Smooth muscle cell (in vitro differentiated cells): Measurements from ENCODE around the gene ARID1B. TPM values are rescaled to one million over a fixed set of nuclear protein-coding genes. Genes with fewer than 3 reads are reported as not detected.

Experiments
- DNase-seq: peaks from one replicate; lab custom pipeline; 2025; ENCODE audit not compliant: unreplicated experiment; lab: John Stamatoyannopoulos, UW
- H2AFZ ChIP-seq: fragments of 200-600 bp; sonication (generic); 2 replicates; pipeline ENCODE4 v1.6.0; 2016; ENCODE audit warnings: antibody characterized with exemption, low read depth, mild to moderate bottlenecking
- H3F3A ChIP-seq: fragments of 200-600 bp; sonication (generic); 2 replicates; pipeline ENCODE4 v1.6.0; 2017; ENCODE audit warnings: antibody characterized with exemption, low read depth
- H3K27ac ChIP-seq: fragments of 200-600 bp; sonication (generic); 2 replicates; pipeline ENCODE4 v1.5.1; 2016; ENCODE audit warnings: low read depth, mild to moderate bottlenecking
- H3K27me3 ChIP-seq: fragments of 200-600 bp; sonication (generic); 2 replicates; pipeline ENCODE4 v1.6.1; 2016; ENCODE audit warnings: low read depth, mild to moderate bottlenecking
- H3K36me3 ChIP-seq: fragments of 200-600 bp; sonication (generic); 2 replicates; pipeline ENCODE4 v1.5.1; 2016; ENCODE audit warnings: low read depth
- H3K4me1 ChIP-seq: fragments of 200-600 bp; sonication (generic); 2 replicates; pipeline ENCODE4 v1.5.1; 2016; ENCODE audit warnings: low read depth
- H3K4me2 ChIP-seq: fragments of 200-600 bp; sonication (generic); 2 replicates; pipeline ENCODE4 v1.6.0; 2016; ENCODE audit warnings: mild to moderate bottlenecking
- H3K4me3 ChIP-seq: fragments of 200-600 bp; sonication (generic); 2 replicates; pipeline ENCODE4 v1.5.1; 2016; ENCODE audit warnings: mild to moderate bottlenecking
- H3K79me2 ChIP-seq: fragments of 200-600 bp; sonication (generic); 2 replicates; pipeline ENCODE4 v1.6.0; 2016; ENCODE audit warnings: low read depth, mild to moderate bottlenecking
- H3K9ac ChIP-seq: fragments of 200-600 bp; sonication (generic); 2 replicates; pipeline ENCODE4 v1.6.0; 2016; ENCODE audit warnings: low read depth
- H3K9me3 ChIP-seq: fragments of 200-600 bp; sonication (generic); replicated peaks from 2 replicates; pipeline ENCODE4 v1.5.1; 2016; ENCODE audit warnings: low read depth
- H4K20me1 ChIP-seq: fragments of 200-600 bp; sonication (generic); 2 replicates; pipeline ENCODE4 v1.6.0; 2016; ENCODE audit warnings: low read depth
- CTCF ChIP-seq: fragments of 200-600 bp; sonication (generic); IDR thresholded peaks from 2 replicates; pipeline ENCODE4 v1.5.1; 2017; ENCODE audit warnings: borderline replicate concordance, mild to moderate bottlenecking, antibody characterized with exemption; ENCODE audit not compliant: insufficient read depth, poor library complexity, severe bottlenecking
- WGBS: methylation state at CpG from one replicate; pipeline ENCODE4 v1.1.7; 2016; ENCODE audit warnings: low lambda C conversion rate; 5-methylcytosine and 5-hydroxymethylcytosine counted together
- polyA plus RNA-seq: library from polyadenylated mRNA; unstranded; fragments of >200 nt; fragmentation: Nextera tagmentation; extraction: Ambion mirVana; gene quantifications from 2 replicates; pipeline ENCODE4 v1.2.1, GENCODE V29; 2016
- total RNA-seq: library from RNA; depleted of rRNA; stranded (reverse); fragments of >200 nt; gene quantifications from 2 replicates; pipeline ENCODE4 v1.2.3, GENCODE V29; 2014

ARID1B gene
- total and polyA plus RNA-seq, 2 experiments from 2014 or later = 30.1 to 65.4 TPM

GRCh38 chr6:157120534-157121232, 343.5 kb downstream of the ARID1B start:
- H3K9ac ChIP-seq = no peak overlapping the region
- no peak for DNase-seq
- no peak for TF ChIP-seq CTCF
- 97% methylated on average over 10 of the region's 10 CpGs for WGBS
- H3K36me3 ChIP-seq = no peaks in the 10 kb centered on the region
- no peak overlapping the region for H2AFZ ChIP-seq
- no peak overlapping the region for H3K4me2 ChIP-seq
- H3K27ac ChIP-seq = no peak overlapping the region
- no peaks in the 10 kb centered on the region for H3K9me3 ChIP-seq
- no peaks in the 10 kb centered on the region for H3K27me3 ChIP-seq
- peaks cover 19% of the 10 kb centered on the region for H4K20me1 ChIP-seq
- H3K4me3 ChIP-seq = no peak overlapping the region
- no peaks in the 10 kb centered on the region for H3F3A ChIP-seq
- H3K4me1 ChIP-seq = peaks cover 7% of the 10 kb centered on the region
- H3K79me2 ChIP-seq = peaks cover 6% of the 10 kb centered on the region

DNA sequence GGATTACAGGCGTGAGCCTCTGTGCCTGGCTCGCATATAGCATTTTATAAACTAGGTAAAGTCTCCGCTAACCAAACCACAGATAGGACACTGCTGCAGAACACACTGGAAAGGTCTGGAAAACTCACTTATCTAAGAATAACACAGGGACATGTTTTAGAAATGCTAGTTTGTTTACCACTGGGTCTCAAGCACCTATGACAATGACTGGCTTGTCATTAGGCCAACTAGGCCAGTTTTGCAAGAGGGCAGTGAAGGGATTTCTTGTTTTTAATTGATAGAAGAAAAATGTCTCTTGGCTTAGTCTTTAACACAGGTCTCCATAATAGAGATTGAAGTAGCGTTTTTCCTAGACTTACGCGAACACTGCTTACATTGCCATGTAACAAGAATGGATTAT, 344.7 kb downstream of the ARID1B start:
- peaks cover 25% of the 10 kb centered on the region for H4K20me1 ChIP-seq
- peaks cover 4% of the 10 kb centered on the region for H3K79me2 ChIP-seq
- H3K9ac ChIP-seq = no peak overlapping the region
- H3K36me3 ChIP-seq = no peaks in the 10 kb centered on the region
- no peak overlapping the region for H3K4me3 ChIP-seq
- peaks cover 7% of the 10 kb centered on the region for H3K4me1 ChIP-seq
- H3K27ac ChIP-seq = no peak overlapping the region
- no peaks in the 10 kb centered on the region for H3K27me3 ChIP-seq
- WGBS = 97% methylated on average over 6 of the region's 6 CpGs
- no peak for DNase-seq
- H3K4me2 ChIP-seq = no peak overlapping the region
- H3F3A ChIP-seq = no peaks in the 10 kb centered on the region
- H3K9me3 ChIP-seq = no peaks in the 10 kb centered on the region
- no peak for TF ChIP-seq CTCF
- H2AFZ ChIP-seq = no peak overlapping the region

DNA sequence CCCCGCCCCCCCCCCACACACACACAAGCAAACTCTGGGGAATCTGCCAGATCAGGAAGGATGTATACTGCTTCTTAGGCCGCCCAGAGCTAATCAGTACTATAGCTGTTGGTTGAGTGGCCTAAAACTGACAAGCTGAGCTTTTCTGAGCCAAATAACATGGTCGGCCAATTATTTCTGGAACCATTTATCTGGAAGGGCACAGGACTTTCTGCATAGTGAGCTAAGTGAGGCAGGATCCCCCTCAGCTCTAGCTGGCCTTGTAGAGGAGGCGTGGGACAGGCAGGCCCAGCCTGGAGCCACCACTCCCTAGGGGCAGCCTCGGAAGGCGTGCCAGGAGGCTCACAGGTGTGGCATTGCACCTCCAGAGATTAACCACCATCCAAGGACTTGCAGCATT, 346.1 kb downstream of the ARID1B start:
- H3F3A ChIP-seq = no peaks in the 10 kb centered on the region
- peaks cover 5% of the 10 kb centered on the region for H3K79me2 ChIP-seq
- H4K20me1 ChIP-seq = peaks cover 25% of the 10 kb centered on the region
- no peaks in the 10 kb centered on the region for H3K9me3 ChIP-seq
- no peak overlapping the region for H3K9ac ChIP-seq
- H2AFZ ChIP-seq = no peak overlapping the region
- H3K4me2 ChIP-seq = no peak overlapping the region
- no peaks in the 10 kb centered on the region for H3K4me1 ChIP-seq
- no peak for DNase-seq
- H3K27ac ChIP-seq = no peak overlapping the region
- no peaks in the 10 kb centered on the region for H3K27me3 ChIP-seq
- no peak for TF ChIP-seq CTCF
- 96% methylated on average over 6 of the region's 6 CpGs for WGBS
- no peaks in the 10 kb centered on the region for H3K36me3 ChIP-seq
- H3K4me3 ChIP-seq = no peak overlapping the region
